ENCODE results near the gene MYLK.

Gene MYLK

DNA sequence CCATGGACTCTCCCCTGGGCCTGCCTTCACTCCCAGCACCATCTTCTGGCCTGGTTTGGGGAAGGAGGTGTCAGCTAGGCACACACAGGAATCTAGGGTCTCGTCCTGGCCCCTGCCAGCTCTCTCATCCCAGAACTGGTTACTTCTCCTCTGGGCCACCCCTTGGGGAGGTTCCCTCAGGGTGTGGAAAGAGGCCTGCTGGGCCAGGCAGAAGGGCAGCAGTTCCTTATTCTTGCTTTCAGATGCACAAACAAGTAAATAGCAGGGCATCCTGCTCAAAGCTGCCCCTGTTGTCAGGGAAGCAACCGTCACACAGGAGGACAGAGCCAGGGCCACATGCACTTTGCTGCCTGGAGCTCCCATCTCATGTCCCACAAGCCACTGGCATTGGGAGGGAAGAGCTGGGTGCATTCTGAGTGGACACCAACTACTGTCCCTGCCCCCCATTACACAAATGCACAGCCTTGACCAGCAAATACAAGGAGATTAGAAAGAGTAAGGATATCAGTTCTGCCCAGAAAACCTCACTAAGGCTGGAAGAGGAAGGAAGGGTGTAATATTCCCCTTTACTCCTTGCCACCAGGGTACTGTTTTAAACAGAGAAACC is 190.4 kb downstream of the MYLK start:
- DNase-seq: no peak

DNA sequence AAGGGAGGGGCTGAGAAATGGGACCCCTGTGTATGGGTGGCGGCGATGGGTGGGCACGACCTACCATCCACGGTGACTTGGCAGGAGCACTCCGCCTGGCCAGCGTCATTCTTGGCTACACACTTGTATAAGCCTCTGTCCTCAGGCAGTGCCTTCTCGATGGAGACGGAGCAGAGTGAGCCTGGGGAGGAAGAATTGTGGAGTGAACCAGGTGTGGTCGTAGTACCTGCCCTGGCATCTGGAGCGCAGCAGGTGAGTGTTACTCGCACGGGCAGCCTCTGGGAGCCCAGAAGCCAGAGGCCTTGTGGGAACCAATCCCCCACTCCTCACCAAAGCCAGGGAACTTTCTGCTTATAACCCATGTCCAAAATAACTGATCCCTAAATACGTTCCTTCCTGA is 191.5 kb downstream of the MYLK start:
- no peak for DNase-seq

DNA sequence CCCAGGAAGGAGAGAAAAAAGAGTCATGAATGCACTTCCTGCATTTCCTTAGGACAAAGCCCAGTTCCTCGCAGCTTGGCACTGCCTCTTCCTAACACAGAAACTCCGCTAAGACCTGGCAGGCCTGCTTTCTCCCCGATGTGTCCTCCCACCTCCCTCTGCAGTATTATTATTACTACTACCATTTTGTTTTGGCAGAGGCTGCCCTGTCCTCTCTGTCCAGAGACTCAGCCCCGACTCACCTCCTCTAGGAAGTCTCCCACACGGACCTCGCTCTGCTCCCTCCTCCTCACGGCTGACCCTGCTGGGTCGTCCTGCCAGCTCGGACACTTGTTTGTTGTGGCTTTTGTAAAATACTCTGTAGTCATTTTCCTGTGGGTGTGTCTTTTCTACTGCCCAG is 192.1 kb downstream of the MYLK start:
- DNase-seq: no peak

DNA sequence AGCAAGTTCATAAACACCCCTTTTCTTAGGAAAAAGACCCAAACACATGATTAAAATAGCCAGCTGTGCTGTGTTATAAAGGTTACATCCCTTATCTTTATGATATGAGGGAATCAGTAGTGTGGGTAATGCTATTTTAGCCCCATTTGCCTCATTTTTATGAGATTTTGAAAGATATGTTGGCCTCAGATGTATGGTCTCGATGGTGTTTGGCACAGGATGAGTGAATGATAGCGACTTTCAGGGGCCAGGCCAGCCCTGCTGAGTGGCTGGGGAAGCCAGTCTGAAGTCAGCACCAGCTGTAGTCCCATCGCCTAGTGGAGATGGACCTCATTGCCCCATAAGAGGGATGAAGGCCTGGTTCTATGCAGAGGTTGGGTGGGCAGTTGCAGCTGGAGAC is 194.3 kb downstream of the MYLK start:
- no peak for DNase-seq

DNA sequence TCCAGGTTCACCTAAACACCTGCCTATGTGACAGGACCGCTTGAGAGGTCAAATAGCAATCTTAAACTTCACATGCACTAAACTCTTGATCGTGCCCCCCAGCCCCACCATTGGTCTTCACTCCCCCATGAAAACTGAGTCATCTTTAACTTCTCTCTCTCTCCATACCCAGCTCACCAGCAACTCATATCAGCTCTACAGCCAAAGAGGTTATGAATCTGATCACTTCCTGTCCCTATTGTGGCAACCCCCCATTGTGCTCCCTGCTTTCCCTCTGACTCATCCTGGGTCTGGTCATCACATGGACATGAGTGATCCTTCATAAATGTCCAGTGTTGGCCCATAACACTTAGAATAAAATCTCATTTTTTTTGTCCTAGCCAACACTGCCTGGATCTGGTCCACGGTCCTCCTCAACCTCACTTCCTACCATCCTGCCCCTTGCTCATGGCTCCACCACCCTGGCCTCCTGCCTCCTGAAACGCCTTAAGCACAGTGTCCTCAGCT is 195.8 kb downstream of the MYLK start:
- no peak for DNase-seq

DNA sequence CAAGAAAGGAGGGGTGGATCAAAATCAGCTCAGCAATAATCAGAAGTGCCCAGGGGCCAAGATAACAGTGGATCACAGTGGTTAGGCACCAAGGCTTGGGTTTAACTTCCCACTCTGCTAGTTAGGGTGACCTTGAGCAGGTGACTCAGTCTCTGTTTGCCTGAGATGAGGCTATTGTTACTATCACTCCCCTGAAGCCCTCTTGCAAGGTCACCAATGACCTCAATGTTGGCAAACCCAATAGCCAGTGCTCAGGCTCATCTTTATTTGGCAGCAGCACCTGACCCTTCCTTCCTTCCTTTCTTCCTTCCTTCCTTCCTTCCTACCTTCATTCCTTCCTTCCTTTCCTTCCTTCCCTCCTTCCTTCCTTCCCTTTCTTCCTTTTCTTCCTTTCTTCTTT is 196.8 kb downstream of the MYLK start:
- DNase-seq: no peak

DNA sequence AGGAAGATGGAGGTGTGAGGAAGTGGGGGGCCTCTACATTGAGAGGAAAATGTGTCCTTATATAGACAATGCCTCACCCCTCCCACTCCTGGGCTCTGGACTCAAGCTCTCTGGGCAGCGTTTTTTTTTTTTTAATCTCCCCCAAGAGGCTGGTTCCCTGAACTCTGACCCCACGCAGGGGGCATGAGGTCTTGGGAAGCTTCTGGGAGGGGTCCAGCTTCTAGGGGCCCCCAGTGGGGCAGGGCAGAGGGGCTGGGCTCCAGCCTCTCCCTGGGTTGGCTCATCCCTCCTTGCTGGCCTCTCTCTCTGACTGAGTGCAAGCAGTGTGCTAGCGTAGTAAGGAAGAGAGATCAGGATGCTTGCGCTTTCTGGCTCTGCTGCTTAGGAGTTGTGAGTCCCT is 197.9 kb downstream of the MYLK start:
- no peak for DNase-seq

DNA sequence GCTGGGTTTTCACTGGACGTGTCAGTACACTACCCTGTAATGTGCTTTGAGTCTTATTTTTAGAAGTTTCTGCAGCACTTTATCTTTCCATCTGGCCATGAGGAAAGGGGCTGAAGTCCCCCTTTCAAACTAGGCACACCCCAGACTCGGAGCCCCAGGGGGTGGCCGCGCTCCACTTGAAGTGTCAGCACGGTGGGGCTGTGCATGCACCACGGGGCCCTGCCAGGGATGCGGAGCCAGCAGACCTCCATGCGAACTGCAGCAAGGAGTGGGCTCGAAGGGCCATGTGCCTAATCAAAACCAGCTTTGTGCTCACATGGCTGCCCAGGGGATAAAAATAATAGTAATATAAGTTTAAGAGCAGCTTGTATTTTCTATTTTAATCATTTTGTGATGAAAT is 198.4 kb downstream of the MYLK start:
- DNase-seq: no peak

DNA sequence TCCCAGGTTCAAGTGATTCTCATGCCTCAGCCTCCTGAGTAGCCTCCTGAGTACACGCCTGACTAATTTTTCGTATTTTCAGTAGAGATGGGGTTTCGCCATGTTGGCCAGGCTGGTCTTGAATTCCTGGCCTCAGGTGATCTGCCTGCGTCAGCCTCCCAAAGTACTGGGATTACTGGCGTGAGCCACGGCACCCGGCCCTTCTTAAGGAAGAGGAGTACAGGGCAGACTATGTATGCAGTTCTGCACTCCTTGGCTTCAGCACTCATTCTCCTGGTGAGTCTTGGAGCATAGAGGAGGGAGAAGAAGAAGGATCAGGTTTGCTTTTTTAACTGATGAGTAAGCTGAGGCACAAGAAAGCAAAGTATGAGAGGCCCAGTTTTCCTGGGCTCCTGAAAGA is 199.5 kb downstream of the MYLK start:
- DNase-seq: no peak

DNA sequence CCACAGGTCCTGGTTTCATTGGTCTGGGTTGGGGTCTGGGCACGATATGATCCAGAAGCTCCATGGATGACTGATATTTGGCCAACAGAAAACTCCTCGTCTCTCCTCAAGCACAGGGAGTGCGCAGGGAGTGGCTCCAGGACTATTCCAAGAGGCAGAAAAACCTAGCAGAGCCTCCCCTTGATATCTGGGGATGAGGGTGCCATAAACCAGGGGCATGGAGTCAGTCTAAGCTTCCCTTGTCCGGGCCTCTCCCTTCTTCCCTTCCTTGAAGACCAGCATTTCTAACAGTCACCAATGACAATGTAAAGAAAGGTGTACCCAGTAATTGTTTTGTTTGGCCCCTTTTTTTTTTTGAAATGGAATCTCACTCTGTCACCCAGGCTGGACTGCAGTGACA is 199.9 kb downstream of the MYLK start:
- no peak for DNase-seq

DNA sequence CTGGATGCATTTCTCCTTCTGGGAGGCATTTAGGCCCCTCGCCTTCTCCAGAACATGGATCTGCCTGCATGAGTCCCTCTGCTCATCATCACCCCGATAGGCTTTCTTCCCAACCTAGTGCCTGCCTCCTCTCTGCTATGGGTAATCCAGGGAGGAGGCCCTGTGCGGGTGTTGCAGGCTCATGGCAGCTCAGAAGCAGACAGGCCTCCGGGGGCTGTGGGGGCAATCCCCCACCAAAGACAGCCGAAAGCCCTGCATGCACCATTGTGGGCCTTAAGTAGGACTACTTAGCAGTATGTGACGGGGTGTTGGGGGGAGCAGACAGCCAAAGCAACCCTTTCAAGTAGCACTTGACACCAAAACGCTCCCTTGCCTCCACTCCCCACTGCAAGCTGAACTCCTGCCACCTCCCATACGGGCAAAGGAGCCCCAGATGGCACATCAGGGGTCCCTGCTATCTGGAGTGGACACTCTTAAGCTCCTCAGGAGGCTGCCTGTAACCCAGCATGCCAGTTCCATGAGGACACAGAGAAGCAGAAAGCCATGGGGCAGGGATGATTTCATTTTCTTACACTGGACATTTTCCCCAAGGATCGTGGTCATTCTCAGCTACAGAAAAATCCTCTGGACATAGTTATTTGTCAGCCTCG is 200.5 kb downstream of the MYLK start:
- DNase-seq: no peak

DNA sequence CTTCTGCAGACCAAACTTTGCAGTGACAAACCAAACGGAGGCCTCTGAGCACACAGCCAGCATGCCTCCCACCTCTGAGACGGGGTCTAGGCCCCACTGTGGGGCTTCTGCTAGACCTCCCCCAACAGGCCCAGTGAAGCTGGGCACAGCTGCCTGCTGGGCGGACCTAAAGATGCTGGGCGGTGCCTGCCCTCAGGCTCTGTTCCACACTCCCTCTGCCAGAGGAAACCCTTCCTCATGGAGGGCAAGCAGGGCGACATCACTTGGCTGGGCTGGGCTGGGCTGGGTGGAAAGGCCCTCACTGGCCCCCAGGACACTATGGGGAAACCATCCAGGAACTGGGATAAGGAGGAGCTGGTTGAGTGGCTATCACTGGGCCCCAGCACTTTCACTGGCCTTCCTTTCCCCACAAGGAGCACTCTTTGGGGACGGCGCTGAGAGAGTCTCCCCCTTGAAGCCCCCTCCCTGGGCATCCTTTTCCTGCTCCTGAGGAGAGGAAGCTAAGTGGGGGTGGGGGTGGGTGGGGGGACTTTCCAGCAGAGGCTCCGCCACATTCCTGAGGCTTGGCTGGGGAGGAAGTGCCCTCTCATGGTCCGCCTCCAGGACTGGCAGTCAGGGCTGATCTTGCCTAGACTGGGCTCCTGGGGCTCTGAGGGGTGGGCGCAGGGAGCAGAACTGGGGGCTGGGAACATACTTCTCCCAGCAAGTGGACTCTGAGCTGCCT is 201.2 kb downstream of the MYLK start:
- DNase-seq: no peak

DNA sequence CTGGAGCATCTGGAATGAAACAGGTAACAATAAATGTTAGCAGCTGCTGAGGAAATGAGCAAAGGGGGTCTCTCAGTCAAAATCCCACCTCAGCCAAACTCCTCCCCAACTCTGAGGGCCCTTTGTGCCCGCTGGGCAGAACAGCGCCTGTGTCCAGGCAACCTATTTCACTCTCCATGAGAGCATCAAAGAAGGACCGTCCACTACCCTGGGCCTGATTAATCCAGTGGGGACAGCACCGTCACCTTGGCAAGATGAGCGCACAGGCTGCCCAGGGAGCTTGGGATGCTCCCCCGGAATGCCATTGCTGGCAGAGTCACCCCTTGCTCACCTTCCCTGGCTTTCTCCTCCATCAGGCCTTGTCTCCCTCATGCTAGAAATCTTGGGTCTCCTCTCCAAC is 201.8 kb downstream of the MYLK start:
- no peak for DNase-seq

DNA sequence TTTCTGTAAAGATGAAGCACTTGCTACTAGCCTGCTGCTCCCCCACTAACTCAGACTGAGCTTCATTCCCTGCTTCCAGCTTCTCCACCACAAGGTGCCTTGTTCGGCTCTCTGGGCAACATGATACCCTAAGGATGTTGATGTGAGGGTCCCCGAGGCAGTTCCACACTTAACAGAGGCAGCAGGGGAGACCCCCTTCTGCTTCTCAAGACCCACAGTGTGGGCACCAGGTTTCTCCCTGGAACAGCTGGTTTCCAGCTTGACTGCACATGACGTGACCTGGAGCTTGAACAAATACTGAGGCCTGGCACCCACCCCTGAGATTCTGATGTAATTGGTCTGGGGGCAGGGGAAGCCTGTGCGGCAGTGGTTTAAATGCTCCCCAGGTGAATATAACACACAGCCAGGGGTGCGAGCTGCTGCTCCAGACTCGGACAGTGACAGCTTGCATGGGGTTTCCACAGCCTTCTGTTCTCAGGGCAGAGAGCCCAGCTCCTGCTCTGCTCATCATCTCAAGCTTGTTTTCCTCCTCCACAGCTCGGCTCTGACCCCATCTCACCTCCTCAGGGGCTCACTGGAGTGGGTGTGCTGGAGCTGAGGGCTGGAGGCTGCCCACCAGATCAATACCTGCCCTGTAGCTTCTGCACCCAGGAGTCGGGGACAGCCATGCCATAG is 204.3 kb downstream of the MYLK start:
- no peak for DNase-seq

DNA sequence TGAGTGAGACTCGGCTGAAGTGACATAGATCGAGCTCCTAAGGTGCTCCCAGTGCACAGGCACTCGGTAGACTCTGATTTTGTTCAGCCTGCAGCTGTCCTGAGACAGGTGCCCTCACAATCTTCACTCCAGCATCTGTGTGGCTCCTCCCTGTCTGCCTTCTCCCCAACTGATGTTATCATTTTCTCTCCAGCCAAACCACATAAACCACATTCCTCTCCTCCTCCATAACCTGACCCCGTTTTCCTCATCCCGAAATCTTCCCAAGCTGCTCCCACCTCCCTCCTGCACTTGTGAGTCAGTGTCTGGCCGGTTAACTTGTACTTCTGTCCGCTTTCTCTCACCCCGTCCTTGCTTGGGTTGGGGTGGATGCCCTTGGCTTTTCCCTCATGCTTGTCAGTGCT is 206.0 kb downstream of the MYLK start:
- no peak for DNase-seq

DNA sequence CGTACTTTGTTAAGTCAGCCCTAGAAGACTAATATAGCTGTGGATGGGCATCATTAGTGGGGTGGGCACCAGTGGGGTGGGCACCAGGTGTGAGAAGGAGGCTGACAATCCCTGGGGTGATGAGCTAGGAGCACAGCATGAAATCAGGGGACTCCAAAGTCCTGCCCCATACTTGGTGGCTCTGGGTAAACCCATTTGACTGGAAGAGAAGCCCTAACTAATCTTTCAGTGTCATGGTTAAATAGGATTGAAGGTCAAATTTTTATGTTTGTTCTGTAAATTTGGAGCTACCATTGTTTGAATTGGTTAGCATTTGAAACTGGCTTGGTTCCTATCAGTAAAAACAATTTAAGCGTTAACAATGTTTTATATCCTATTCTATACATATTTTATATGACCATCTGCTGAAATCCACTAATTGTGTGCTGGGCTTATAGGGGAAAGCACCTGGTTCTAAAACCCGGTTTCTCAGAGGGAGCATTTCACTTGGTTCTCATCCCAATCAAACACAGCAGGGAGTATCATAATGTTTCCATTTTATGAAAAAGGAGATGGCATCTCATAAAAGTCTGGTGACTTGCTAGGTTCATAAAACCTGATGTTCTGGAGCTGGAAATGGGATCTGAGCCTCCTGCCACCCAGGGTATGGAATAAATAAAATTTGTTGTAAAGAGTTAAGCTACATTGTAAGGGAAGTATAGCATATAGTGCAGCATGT is 211.5 kb downstream of the MYLK start:
- DNase-seq: no peak

DNA sequence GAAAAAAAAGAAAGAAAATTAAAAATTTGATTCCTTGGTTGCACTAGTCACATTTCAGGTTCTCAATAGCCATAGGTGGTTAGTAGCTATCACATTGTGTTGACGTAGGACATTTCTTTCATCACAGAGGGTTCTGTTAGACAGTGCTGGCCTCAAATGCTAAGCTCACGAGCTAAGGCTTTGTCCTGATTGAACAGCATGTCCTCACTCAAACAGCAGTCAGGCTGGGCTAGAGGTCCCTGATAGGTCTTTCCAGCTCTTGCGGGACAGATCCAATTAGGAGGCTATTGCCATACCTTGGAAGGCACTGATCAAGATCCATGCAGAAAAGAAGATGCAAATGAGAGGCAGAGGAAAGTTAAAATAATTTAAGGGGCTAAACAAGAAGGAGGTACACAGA is 213.4 kb downstream of the MYLK start:
- no peak for DNase-seq

DNA sequence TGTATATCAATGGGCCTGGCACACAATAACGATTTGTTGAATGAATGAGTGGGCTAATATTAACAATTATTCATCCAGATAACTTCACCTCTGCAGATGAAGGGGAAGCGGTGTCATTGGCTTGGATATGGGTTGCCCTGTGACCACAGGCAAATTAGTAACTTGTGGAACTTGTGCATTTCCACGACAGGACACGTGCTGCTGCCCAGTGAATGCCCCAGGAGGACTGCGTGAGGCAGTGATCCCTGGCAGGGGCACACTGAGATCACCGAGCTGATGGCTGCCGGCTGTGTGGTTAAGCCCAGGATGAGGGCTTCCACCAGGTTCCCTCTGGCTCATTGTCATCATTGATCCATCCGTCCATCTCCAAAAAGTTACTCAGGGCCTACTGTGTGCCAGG is 215.2 kb downstream of the MYLK start:
- no peak for DNase-seq

DNA sequence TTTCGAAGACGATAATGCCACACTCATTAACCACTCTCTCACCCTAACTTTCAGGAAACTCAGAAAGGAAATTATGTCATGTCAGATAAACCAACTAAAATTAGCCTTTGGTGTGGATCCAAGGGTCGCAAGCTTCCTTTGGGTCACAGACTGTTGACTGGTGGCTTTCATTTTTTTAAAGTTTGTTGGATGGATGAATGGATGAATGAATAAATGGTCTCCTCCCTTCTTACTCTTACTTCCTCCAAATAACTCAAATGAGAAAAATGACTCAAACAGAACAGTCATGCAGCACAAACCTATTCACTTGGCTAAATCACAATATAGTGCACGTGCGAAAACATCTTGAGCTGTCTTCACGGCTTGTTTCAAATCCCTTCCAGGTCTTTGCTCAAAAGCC is 216.3 kb downstream of the MYLK start:
- no peak for DNase-seq

DNA sequence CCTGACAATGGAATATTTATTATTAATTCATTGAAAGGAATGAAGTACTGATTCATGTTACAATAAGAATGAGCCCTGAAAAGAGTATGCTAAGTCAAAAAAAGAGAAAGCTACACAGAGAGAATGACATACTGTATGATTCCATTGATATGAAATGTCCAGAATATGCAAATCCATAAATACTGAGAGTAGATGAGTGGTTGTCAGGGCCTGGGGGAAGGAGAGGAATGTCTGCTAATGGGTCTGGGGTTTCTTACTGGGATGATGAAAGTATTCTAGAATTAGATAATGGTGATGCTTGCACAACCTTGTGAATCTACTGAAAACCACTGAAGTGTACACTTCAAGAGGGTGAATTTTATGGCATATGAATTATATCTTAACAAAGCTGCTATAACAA is 219.4 kb downstream of the MYLK start:
- no peak for DNase-seq

DNA sequence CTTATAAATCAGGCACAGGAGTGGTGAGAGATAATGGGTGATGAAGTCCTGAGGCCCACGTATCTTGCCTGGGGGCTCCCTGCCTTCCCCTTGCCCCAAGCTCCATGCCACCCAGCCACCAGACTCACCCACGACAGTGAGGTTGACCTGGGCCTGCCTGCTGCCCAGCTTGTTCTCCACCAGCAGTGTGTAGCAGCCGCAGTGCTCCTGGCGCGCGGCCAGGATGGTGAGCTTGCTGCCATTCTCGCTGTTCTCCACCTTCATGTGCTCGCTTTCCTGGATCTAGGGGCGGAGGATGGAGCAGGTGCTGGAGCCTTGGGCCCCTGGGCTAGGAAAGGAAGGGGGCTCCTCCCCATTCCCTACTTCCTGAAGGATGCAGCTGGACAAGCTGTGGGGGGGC is 220.2 kb downstream of the MYLK start:
- DNase-seq: no peak

DNA sequence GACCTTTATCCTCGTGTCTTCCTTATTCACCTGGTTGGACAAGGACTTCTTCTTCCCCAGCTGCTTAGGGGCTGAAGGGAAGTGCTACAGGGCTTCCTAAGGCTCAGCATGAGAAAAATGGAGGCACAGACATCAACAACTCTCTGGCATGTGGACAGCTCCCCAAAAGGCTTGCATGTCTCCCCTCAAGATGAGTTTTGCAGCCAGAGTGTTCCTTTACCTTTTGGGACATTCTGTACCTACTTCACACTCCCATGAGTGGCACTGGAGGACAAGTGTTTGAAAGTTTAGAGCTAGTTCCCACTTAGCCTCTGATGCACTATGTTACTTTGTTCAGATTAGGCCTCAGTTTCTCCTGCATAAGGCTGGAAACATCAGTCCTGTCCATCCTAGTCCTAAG is 222.2 kb downstream of the MYLK start:
- DNase-seq: no peak

DNA sequence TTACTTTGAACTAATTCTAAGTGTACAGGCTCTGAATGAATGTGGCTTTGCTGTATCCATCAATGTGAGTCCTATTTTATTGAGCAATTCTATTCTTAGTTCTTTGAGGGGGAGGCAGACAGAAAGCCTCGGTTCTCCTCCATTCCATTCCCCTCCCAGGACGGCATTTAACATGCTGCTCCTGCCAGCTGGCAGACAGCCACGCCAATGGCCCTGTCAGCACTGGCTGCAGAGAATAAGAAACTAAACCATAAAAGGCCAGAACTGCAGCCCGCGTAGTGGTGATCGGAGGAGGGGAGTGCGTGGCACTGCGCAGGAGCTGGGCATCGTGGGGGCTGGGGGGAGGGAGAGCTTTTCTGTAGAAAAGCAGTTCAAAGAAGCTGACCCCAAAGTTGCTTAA is 223.2 kb downstream of the MYLK start:
- DNase-seq: peak; percentile 24 to 62
